GM18507 (cell line): ENCODE results near the gene CHCHD6.
"Not testable (repeated sequence)": the region's sequence is repeated elsewhere in the genome, so short reads cannot be mapped to it uniquely, and the experiment has no call there.

Experiments used
- DNase-seq: peaks from one replicate; pipeline ENCODE4 v3.0.0; 2011; ENCODE audit warnings: low read depth; ENCODE audit not compliant: insufficient read length; ENCODE audit errors: extremely low spot score
- FAIRE-seq: peaks from 2 replicates; lab custom pipeline; 2011; peaks lifted over from hg19 to GRCh38; lab: Jason Lieb, UNC

Gene CHCHD6

GRCh38 chr3:126753191-126754160, 49.4 kb downstream of the CHCHD6 start:
- FAIRE-seq (no peak), DNase-seq (no peak)

DNA sequence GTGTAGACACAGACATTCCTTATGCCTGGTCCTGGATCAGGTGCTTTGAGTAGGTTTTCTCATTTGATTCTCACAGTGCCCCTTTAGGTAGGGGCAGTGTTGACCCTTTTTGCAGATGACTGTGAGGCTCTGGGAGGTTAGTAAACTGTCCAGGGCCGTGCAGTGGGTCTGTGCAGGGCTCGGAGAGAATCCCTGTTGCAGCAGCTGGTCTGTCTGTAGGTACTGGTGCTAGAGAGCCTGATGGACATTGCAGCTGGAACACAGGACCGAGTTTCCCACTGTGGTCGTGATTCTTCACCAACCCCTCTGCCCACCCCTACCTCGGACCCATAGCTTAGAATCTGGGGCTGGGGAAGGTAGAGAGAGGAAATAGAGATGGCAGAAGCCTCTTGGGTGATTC, 51.8 kb downstream of the CHCHD6 start:
- FAIRE-seq: no peak
- DNase-seq: no peak

DNA sequence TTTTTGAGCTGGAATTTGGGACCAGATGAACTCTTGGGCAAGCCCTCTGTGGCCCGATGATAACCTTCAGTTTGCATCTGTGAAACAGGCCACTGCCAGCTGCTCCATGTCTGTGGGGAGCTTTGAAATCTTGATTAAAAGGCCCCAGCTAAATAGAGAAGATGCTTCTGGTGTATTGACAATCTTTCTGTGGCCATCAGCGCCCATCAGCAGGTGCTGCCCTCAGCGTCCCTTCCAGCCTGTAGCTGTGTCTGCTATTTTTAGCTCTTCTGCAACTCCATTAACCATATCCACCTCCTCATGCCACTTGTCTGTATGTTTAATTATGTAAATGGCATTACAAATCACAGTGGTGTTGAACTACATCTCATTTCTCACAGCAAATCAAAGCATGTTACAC, 54.0 kb downstream of the CHCHD6 start:
- no peak for FAIRE-seq
- no peak for DNase-seq

- FAIRE-seq (no peak), DNase-seq (no peak)
These were observed 54.8 kb downstream of the CHCHD6 start for GRCh38 chr3:126758882-126759281.

- FAIRE-seq (no peak), DNase-seq (no peak)
These were observed 56.5 kb downstream of the CHCHD6 start for GRCh38 chr3:126760541-126760940.

DNA sequence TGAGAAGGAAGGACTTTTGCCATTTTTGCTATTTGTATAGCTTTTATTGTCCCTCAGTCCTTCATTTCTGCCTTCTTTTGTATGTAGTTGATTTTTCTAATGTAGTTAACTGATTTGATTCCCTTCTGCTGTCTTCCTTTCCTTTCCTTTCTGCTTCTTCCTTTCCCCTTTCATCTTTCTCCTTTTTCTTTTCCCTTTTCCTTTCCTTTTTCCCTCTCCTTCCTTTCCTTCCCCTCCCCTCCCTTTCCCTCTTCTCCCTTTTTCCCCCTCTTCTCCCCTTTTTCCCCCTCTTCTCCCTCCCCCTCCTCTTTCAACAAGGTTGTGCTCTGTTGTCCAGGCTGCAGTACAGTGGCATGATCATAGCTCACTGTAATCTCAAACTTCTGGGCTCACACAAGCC, 59.0 kb downstream of the CHCHD6 start:
- FAIRE-seq (no peak), DNase-seq (no peak)

- DNase-seq (no peak), FAIRE-seq (no peak)
These were observed 61.4 kb downstream of the CHCHD6 start for GRCh38 chr3:126765187-126766069.

DNA sequence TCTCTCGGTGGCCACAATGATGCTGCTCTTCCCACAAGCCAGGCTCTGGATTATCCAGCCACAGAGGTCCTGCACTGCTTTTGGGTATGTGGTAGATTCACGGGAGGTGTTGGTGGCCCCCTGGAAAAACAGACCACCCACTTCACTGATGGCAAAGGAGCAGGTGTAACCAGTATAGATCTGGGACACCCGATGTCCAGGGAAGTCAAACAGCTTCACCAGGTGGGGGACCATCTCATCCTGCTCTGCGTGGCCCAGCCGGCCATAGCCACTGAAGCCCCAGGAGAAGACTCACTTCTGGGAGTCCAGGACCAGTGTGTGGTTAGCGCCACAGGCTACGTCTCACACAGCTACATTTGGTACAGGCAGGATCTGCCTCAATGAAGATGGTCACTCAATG, 62.6 kb downstream of the CHCHD6 start:
- DNase-seq (no peak), FAIRE-seq (no peak)

DNA sequence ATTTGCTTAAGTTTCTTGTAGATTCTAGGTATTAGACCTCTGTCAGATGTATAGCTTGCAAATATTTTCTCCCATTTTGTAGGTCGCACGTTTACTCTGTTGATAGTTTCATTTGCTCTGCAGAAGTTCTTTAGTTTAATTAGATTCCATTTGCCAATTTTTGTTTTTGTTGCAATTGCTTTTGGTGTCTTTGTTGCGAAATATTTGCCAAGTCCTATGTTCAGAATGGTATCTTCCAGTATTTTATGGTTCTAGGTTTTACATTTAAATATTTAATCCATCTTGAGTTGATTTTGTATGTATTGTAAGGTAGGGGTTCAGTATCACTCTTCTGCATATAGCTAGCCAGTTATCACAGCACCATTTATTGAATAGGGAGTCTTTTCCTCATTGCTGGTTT, 64.9 kb downstream of the CHCHD6 start:
- DNase-seq: no peak
- no peak for FAIRE-seq

DNA sequence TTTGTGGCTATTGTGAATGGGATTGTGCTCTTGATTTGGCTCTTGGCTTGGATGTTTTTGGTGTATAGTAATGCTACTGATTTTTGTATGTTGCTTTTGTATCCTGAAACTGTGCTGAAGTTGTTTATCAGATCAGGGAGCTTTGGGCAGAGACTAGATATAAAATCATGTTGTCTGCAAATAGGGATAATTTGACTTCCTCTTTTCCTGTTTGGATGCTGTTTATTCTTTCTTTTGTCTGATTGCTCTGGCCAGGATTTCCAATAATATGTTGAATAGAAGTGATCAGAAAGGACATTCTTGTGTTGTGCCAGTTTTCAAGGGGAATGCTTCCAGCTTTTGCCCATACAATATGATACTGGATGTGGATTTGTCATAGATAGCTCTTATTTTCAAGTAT, 66.1 kb downstream of the CHCHD6 start:
- no peak for FAIRE-seq
- no peak for DNase-seq

DNA sequence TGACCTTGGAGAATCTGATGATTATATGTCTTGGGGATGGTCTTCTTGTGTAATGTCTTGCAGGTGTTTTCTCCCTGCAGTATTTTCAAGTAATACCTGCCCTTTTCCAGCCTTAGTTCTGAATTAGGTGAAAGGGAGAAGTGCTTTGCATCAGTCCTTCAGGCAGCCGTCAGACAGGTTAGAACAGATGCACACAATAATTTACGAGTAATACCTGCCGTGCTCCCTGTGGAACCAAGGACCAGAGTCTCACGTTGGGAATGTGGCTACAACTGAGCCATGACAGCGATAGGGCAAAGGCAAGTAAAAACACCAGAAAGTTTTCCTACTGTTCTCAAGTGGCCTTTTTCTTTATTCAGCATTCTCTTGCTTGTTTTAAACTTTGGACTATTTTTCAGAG, 69.1 kb downstream of the CHCHD6 start:
- FAIRE-seq (no peak), DNase-seq (no peak)

GRCh38 chr3:126773783-126774182, 69.7 kb downstream of the CHCHD6 start:
- no peak for DNase-seq
- no peak for FAIRE-seq

- DNase-seq (no peak), FAIRE-seq (no peak)
These were observed 73.3 kb downstream of the CHCHD6 start for GRCh38 chr3:126777366-126777765.

DNA sequence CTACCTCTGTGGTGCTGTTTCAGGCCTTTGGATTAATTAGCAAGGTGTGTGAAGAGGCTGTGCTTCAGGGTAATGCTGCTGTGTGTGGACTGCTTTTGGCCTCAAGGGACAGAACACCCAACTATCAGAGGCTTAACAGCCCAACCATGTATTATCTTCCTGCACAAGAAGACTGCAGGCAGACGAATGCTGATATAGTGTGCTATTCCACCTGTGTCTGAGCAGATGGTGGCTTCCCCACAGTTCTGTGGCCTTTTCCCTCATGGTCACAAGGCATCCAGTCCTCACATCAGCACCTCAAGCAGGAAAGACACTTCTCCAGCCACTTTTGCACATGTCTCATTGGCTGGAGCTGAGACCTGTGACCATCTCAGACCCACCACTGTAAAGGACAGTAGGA, 76.6 kb downstream of the CHCHD6 start:
- DNase-seq (no peak), FAIRE-seq (no peak)

- FAIRE-seq (no peak), DNase-seq (no peak)
These were observed 77.4 kb downstream of the CHCHD6 start for GRCh38 chr3:126781406-126781805.

DNA sequence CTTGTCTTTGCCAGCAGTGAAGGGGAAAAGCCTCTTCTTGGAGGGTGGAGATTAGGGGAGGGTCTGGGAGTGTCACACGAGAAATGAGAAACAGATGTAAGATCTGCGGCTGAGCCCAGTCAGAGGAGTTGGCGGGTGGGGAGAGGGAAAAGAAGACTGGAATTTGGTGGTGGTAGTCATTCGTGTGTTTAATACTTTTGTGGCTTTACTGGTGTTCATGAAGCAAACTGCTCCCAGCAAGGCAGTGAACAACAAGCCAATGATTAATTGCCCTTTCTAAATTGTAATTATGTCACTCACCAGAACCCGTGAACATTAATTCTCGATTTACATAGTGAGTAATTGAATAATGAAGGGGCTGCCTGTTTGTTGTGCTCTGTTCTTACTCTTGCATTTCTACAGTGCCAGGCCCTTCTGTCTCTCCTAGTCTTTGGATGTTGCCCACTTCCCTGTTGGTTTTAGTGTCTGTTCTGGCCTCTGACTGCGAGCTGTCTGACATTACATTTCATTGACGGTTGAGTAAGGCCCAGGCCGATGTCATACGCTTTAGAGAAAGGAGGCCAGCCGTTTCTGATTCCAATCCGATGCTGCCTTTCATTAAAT, 78.0 kb downstream of the CHCHD6 start:
- FAIRE-seq (no peak), DNase-seq (no peak)

DNA sequence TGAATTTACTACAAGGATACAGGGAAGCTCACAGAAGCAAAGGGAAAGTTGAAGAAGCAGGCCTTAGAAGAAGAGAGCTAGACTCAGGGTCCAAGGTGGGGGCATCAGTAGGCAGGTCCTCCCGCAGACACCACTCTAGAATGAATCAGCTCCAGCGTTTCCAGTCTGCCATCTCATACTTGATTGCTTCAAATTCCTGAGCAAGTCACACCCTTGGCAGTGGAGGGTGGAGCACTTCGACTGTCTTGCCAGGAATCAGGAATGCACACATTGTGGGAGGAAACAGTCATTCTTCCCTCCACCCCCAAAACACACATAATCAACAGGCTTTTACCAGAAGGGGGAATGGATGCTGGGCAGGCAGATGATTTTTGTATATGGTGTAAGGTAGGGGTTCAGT, 78.5 kb downstream of the CHCHD6 start:
- FAIRE-seq: no peak
- DNase-seq: no peak

- no peak for FAIRE-seq
These were observed 80.2 kb downstream of the CHCHD6 start for GRCh38 chr3:126784254-126784653.

DNA sequence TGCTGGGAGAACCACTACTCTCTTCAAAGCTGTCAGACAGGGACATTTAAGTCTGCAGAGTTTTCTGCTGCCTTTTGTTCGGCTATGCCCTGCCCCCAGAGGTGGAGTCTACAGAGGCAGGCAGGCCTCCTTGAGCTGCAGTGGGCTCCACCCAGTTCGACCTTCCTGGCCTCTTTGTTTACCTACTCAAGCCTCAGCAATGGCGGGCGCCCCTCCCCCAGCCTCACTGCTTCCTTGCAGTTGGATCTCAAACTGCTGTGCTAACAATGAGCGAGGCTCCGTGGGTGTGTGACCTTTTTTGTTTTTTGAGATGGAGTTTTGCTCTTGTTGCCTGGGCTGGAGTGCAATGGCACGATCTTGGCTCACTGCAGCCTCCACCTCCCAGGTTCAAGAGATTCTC, 87.3 kb downstream of the CHCHD6 start:
- not testable (repeated sequence) for FAIRE-seq, DNase-seq

More at GRCh38 chr3:126784254-126784653, 80.2 kb downstream of the CHCHD6 start:
- DNase-seq: no peak

DNA sequence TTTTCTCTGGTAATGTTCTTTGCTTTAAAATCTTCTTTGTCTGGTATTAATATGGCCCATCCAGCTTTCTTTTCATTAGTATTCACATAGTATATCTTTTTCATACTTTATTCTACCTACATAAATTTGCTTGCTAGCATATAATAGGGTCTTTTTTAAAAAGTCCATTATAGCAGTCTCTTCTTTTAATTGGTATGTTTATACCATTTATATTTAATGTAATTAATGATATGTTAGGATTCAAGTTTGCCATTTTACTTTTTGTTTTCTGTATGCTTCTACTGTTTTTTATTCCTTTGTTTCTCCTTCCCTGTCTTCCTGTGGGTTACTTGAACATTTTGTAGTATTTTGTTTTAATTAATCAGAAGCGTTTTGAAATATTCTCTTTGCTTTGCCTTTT, 89.0 kb downstream of the CHCHD6 start:
- DNase-seq: no peak
- FAIRE-seq: no peak
